ENCODE results near the gene GPATCH3. TPM values are rescaled to one million over a fixed set of nuclear protein-coding genes. Genes with fewer than 3 reads are reported as not detected.

Gene GPATCH3
- total and polyA plus RNA-seq, 2 of the 8 experiments (the other 6 are each of a cell fraction or from before 2014, with no cell fraction given) = 7.9 to 17.4 TPM

DNA sequence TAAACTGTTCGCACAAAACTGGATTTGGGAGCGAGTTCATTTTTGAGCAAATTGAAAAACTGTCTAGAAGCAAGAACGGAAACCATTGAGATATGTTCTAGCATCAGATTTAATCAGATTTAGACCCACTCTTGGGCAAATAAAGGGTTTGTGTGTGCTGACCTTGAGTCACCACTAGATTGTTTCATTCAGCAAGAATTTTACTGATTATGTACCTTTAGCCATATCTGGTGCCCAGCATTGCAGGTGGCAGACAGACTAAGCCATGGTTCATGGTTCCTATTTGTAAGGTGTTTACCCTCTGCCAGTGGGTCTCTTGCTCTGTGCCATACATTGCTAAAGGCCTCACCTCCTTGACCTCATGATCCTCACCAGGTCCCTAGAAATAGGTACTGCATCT is 22.6 kb upstream of the GPATCH3 start:
- Histone ChIP-seq H2AFZ (ENCODE audit: low read length) (no peak overlapping the region), H2BK15ac (ENCODE audit: low read length) (no peak overlapping the region), H3K23me2 (ENCODE audit: low read depth, low read length) (peaks cover 9% of the 10 kb centered on the region), H3K23ac (ENCODE audit: insufficient read length) (no peak overlapping the region), H3K9me3 (ENCODE audit: insufficient read depth in 2 of 2, low read depth in 1 of 2, low read length in 1 of 2) (no peaks in the 10 kb centered on the region), H4K20me1 (replicated peaks in 1 of 2; ENCODE audit: control insufficient read depth in 1 of 2, insufficient read depth in 2 of 2, low read length in 2 of 2) (peaks cover 0 to 10% of the 10 kb centered on the region in 2 experiments), H2BK20ac (ENCODE audit: low read length) (no peak overlapping the region), H3K4ac (replicated peaks; ENCODE audit: insufficient read length, low read depth, low read length) (no peak overlapping the region), H3K27me3 (replicated peaks in 1 of 4; ENCODE audit: control insufficient read depth in 3 of 4, extremely low read depth in 1 of 4, insufficient read depth in 3 of 4, low read length in 3 of 4) (no peaks in the 10 kb centered on the region), H2BK120ac (replicated peaks; ENCODE audit: low read depth, low read length) (no peak overlapping the region), H3K4me1 (replicated peaks in 1 of 4; ENCODE audit: control insufficient read depth in 3 of 4, insufficient read depth in 4 of 4, low read length in 3 of 4) (peaks cover 0 to 6% (median 4%) of the 10 kb centered on the region in 4 experiments; a peak in 3 of 7 replicates), H4K8ac (ENCODE audit: extremely low read depth, insufficient read depth, low read length) (no peak overlapping the region), H3K79me2 (ENCODE audit: control insufficient read depth in 1 of 2, insufficient read depth in 2 of 2, low read length in 2 of 2) (peaks cover 12 to 38% of the 10 kb centered on the region in 2 experiments), H3K18ac (ENCODE audit: extremely low read depth, low read length) (no peak overlapping the region), H3K56ac (replicated peaks; ENCODE audit: insufficient read length, low read depth, low read length) (no peak overlapping the region), H4K91ac (replicated peaks; ENCODE audit: insufficient read length, low read length) (no peak overlapping the region), H2BK5ac (ENCODE audit: low read depth, low read length) (no peak overlapping the region), H3K27ac (ENCODE audit: low read depth, low read length) (no peak overlapping the region), H3K4me2 (ENCODE audit: insufficient read depth in 1 of 2, low read depth in 2 of 2, low read length in 2 of 2) (peak overlapping the region; percentile 81 to 91), H3K9ac (replicated peaks in 1 of 4; ENCODE audit: extremely low read depth in 1 of 4, low read depth in 3 of 4, low read length in 3 of 4) (peak overlapping the region in 1 of 4 experiments; percentile 90; a peak in 2 of 7 replicates), H3K4me3 (ENCODE audit: extremely low read depth in 1 of 4, insufficient read depth in 2 of 4, low read depth in 3 of 4, low read length in 4 of 4) (peak overlapping the region; percentile 70 to 88 (median 82); a peak in 7 of 8 replicates), H3K79me1 (ENCODE audit: low read depth, low read length) (peaks cover 11% of the 10 kb centered on the region), H3K36me3 (ENCODE audit: control insufficient read depth in 2 of 4, insufficient read depth in 4 of 4, low read length in 3 of 4) (peaks cover 12 to 41% (median 27%) of the 10 kb centered on the region in 4 experiments), H4K5ac (ENCODE audit: insufficient read length, low read depth, low read length) (no peak overlapping the region), H2BK12ac (ENCODE audit: low read depth, low read length) (no peak overlapping the region), H3K14ac (ENCODE audit: insufficient read length) (no peak overlapping the region), H2AK5ac (ENCODE audit: low read depth, low read length) (no peak overlapping the region; the same call in 1 of the 2 replicates)
- DNase-seq (ENCODE audit: low read depth in 1 of 2, low spot score in 2 of 2) = no peak
- POLR2A ChIA-PET (ENCODE audit: partially characterized antibody) = no interaction called here
- WGBS, 2 experiments (ENCODE audit: extremely low coverage in 1 of 2, insufficient coverage in 1 of 2, insufficient read length in 1 of 2, insufficient replicate concordance in 2 of 2, low coverage in 1 of 2, low lambda C conversion rate in 2 of 2, missing lambda C conversion rate in 1 of 2) = 96% methylated on average over 3 of the region's 3 CpGs; no CpG with 5 or more reads in 1 of the 2 experiments
- TF ChIP-seq, protein P1, sequence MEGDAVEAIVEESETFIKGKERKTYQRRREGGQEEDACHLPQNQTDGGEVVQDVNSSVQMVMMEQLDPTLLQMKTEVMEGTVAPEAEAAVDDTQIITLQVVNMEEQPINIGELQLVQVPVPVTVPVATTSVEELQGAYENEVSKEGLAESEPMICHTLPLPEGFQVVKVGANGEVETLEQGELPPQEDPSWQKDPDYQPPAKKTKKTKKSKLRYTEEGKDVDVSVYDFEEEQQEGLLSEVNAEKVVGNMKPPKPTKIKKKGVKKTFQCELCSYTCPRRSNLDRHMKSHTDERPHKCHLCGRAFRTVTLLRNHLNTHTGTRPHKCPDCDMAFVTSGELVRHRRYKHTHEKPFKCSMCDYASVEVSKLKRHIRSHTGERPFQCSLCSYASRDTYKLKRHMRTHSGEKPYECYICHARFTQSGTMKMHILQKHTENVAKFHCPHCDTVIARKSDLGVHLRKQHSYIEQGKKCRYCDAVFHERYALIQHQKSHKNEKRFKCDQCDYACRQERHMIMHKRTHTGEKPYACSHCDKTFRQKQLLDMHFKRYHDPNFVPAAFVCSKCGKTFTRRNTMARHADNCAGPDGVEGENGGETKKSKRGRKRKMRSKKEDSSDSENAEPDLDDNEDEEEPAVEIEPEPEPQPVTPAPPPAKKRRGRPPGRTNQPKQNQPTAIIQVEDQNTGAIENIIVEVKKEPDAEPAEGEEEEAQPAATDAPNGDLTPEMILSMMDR (IDR thresholded peaks at IDR 0.05; ENCODE audit: control extremely low read depth in 1 of 3, insufficient read depth in 1 of 3, low read depth in 1 of 3, low read length in 3 of 3) = no peak
- no peak for TF ChIP-seq BRCA1 (IDR thresholded peaks at IDR 0.05; ENCODE audit: low read depth, low read length)
- TF ChIP-seq RFX5 (IDR thresholded peaks at IDR 0.05; ENCODE audit: borderline replicate concordance, low read depth, low read length) = no peak
- no peak for TF ChIP-seq JUN (IDR thresholded peaks at IDR 0.05; ENCODE audit: low read depth, low read length)
- CTCF ChIA-PET (ENCODE audit: partially characterized antibody) = no interaction called here
- FAIRE-seq = no peak

All from H1 (cell line).